Endodermal cell (in vitro differentiated cells): ENCODE results near the gene NTRK3. TPM values are rescaled to one million over a fixed set of nuclear protein-coding genes. Genes with fewer than 3 reads are reported as not detected.

ENCODE experiments used
- DNase-seq: peaks from one replicate; pipeline ENCODE4 v3.0.0-alpha.2; 2017
- H3K27ac ChIP-seq: 2 replicates; pipeline ENCODE4 v1.5.1; 2013; ENCODE audit warnings: mild to moderate bottlenecking, low read depth, low read length, moderate library complexity
- H3K27me3 ChIP-seq: 2 replicates; pipeline ENCODE4 v1.6.1; 2013; ENCODE audit warnings: mild to moderate bottlenecking, low read length, moderate library complexity; ENCODE audit not compliant: insufficient read depth, control insufficient read depth, poor library complexity, severe bottlenecking
- H3K36me3 ChIP-seq: 2 replicates; pipeline ENCODE4 v1.7.0; 2013; ENCODE audit warnings: mild to moderate bottlenecking, low read length, moderate library complexity; ENCODE audit not compliant: control insufficient read depth, insufficient read depth
- H3K4me1 ChIP-seq: one replicate; pipeline ENCODE4 v1.7.0; 2013; ENCODE audit warnings: low read length; ENCODE audit not compliant: control insufficient read depth, insufficient read depth
- H3K4me3 ChIP-seq: 2 replicates; pipeline ENCODE4 v1.5.1; 2013; ENCODE audit warnings: mild to moderate bottlenecking, low read length, moderate library complexity
- H3K9ac ChIP-seq: 2 replicates; pipeline ENCODE4 v1.6.1; 2013; ENCODE audit warnings: mild to moderate bottlenecking, low read length, moderate library complexity; ENCODE audit not compliant: poor library complexity, severe bottlenecking; ENCODE audit errors: extremely low read depth
- H3K9me3 ChIP-seq: 2 replicates; pipeline ENCODE4 v1.6.1; 2013; ENCODE audit warnings: mild to moderate bottlenecking, low read length, moderate library complexity; ENCODE audit not compliant: control insufficient read depth
- H3K27ac Mint-ChIP-seq: 2 replicates; pipeline ENCODE4 v1.8.0; 2020; ENCODE audit warnings: mixed read lengths
- H3K27me3 Mint-ChIP-seq: 2 replicates; pipeline ENCODE4 v1.8.0; 2021; ENCODE audit warnings: mild to moderate bottlenecking, mixed read lengths; ENCODE audit not compliant: insufficient read depth
- H3K36me3 Mint-ChIP-seq: 2 replicates; pipeline ENCODE4 v1.8.0; 2020; ENCODE audit warnings: low read depth, mixed read lengths
- H3K4me1 Mint-ChIP-seq: 2 replicates; pipeline ENCODE4 v1.8.0; 2020; ENCODE audit warnings: mixed read lengths
- H3K4me3 Mint-ChIP-seq: 2 replicates; pipeline ENCODE4 v1.8.0; 2020; ENCODE audit warnings: mild to moderate bottlenecking, moderate library complexity, mixed read lengths
- H3K9me3 Mint-ChIP-seq: 2 replicates; pipeline ENCODE4 v1.8.0; 2020; ENCODE audit warnings: mild to moderate bottlenecking, mixed read lengths
- WGBS, 2 experiments: methylation state at CpG; one replicate each; pipeline versions ENCODE4 v1.1.5 to v1.1.7; 2013; ENCODE audit warnings: missing lambda C conversion rate in 2 of 2, mixed read lengths in 1 of 2; ENCODE audit not compliant: insufficient coverage in 1 of 2, insufficient read length in 1 of 2; 5-methylcytosine and 5-hydroxymethylcytosine counted together
- total RNA-seq, 2 donors: library from RNA; stranded (reverse); fragmentation: NEBNext Ultra II Directional in 1 of 2; extraction: Animal tissue kit (Norgen Biotek cat#: 25700) in 1 of 2; gene quantifications; 2 replicates in 1 of 2; 3 replicates in 1 of 2; pipeline ENCODE4 v1.2.1, GENCODE V29; 2021
- TF ChIP-seq, protein P1 (sequence below): fragments of 200-600 bp; sonication (generic); conservative IDR thresholded peaks from 2 replicates; pipeline ENCODE4 v1.5.0; 2021; ENCODE audit warnings: antibody characterized with exemption, mild to moderate bottlenecking

The NTRK3 gene
- total RNA-seq, 2 donors from 2014 or later, result 0.11 to 0.86 TPM

DNA sequence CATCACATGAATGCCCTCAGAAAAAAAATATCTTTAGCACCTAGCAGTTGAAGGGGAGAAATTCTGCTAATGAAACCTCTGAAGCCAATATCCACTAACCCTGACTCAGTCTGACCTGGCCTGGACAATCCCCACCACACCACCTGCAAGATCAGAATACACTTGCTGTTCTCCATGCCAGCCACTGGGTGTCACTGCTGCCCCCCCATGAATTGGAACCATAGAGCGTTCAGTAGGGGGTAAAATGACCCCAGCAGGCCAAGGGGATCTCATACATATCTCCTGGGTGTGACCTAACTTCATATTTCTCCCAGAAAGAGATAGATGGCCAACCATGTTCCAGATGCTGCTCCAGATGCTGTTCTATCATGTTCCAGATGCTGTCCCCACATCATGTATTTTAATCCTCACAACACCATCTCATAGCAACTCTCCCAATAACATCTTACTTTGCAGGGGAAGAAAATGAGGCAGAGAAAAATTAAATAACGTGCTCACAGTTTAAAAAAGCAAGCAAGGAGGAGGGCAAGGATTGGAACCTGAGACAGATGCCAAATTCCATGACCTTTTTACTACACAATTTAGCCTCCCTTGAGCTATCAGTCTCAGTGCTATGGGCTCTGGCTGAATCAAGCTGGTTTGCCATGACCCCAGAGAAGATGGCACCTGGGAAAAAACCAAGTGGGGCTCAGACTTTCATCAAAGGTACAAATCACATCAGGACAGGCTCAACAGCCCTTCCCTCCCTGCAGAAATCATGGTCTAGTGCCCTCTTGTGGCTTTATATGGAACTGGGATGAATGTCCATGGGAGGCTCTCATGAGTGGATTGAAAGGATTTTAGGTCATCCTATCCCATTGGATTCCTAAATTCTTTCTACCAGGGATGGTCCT lies 12.4 kb downstream of the NTRK3 start:
- no peak overlapping the region for H3K4me3 ChIP-seq
- peaks cover 41% of the 10 kb centered on the region for H3K27me3 Mint-ChIP-seq

DNA sequence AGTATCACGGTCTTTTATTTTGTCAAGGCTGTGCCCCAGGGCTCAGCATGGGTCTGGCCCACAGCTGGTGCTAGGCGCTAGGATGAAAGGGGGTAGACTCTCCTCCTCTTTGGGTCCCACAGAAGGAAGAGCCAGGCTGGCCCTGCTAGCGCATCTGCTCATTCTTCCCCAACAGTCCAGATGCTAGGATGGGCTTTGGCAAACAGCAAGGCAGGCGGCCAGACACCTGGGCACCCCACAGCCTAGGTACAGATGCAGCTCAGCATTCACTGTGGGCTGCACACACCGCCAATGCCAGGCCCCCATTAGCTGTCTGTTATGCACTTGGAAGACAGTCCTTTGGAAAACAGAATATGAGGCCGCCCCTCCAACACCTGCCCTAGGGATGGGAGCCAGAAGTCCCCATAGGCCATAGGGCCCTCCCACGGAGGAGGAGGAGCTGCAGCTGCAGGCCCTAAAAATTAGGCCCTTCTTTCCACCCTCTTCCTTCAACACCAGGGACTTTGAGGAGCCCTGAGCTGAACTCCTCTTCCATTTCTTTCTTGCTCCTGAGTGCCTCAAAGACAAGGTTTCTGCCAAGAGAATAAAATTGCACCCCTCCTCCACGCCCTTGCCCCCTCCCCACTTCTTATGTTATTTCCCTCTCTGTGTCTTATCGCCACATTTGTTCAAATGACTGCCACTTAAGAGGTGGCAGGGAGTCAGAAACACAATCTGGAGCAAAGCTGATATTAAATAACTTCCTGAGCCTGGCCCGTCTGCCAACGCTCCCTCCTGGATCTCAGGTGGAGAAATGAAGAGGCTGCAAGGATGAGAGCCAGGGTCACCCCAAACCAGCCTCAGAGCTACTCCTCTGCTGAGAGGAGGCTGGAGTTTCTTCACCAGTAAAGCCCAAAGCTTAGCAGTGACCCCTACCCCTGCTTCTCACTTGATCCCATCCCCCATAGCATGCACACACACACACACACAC lies 13.7 kb downstream of the NTRK3 start:
- peaks cover 30% of the 10 kb centered on the region for H3K27me3 Mint-ChIP-seq

More for the DNA sequence above, 12.4 kb downstream of the NTRK3 start:
- TF ChIP-seq, protein P1, sequence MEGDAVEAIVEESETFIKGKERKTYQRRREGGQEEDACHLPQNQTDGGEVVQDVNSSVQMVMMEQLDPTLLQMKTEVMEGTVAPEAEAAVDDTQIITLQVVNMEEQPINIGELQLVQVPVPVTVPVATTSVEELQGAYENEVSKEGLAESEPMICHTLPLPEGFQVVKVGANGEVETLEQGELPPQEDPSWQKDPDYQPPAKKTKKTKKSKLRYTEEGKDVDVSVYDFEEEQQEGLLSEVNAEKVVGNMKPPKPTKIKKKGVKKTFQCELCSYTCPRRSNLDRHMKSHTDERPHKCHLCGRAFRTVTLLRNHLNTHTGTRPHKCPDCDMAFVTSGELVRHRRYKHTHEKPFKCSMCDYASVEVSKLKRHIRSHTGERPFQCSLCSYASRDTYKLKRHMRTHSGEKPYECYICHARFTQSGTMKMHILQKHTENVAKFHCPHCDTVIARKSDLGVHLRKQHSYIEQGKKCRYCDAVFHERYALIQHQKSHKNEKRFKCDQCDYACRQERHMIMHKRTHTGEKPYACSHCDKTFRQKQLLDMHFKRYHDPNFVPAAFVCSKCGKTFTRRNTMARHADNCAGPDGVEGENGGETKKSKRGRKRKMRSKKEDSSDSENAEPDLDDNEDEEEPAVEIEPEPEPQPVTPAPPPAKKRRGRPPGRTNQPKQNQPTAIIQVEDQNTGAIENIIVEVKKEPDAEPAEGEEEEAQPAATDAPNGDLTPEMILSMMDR, result peak; percentile 75
- WGBS, 2 experiments, result 42% methylated on average over 2 of the region's 2 CpGs; no CpG with 5 or more reads in 1 of the 2 experiments
- Mint-ChIP-seq H3K9me3 (no peaks in the 10 kb centered on the region), H3K4me3 (no peak overlapping the region), H3K36me3 (no peaks in the 10 kb centered on the region), H3K27ac (no peak overlapping the region), H3K4me1 (peaks cover 8% of the 10 kb centered on the region)
- Histone ChIP-seq H3K9ac (no peak overlapping the region), H3K36me3 (no peaks in the 10 kb centered on the region), H3K9me3 (no peaks in the 10 kb centered on the region), H3K27me3 (peaks cover 40% of the 10 kb centered on the region), H3K4me1 (no peaks in the 10 kb centered on the region), H3K27ac (no peak overlapping the region)
- DNase-seq, result peak; percentile 75

DNA sequence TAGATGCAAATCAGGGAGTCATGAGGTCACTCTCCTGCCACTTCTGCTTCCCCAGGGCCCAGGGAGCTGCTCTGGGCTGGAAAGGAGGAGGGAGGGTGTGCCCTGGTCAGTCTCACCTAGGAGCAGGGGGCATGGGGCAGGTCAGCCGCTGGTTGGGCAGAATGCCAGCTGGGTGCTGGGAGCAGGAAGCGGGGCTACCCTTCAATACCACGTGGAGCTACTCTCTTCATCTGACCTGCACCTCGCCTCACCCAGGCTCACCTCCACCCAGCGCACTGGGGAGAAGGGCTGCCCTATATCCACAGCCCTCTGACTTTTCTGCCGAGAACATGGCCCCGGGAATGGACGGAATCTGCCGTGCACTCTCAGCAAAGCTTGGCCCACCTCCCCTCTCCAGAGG lies 15.1 kb downstream of the NTRK3 start:
- H3K4me3 Mint-ChIP-seq, result no peak overlapping the region
- DNase-seq, result no peak
- H3K36me3 ChIP-seq, result no peaks in the 10 kb centered on the region
- WGBS, 2 experiments, result 84 to 100% methylated on average over 5 to 9 of the region's 9 CpGs
- H3K9me3 ChIP-seq, result no peaks in the 10 kb centered on the region
- TF ChIP-seq, protein P1, result no peak
- no peaks in the 10 kb centered on the region for H3K4me1 ChIP-seq
- no peak overlapping the region for H3K4me3 ChIP-seq
- H3K27ac Mint-ChIP-seq, result no peak overlapping the region
- no peaks in the 10 kb centered on the region for H3K36me3 Mint-ChIP-seq
- no peak overlapping the region for H3K27ac ChIP-seq
- H3K27me3 Mint-ChIP-seq, result peaks cover 17% of the 10 kb centered on the region
- no peaks in the 10 kb centered on the region for H3K9me3 Mint-ChIP-seq
- H3K9ac ChIP-seq, result no peak overlapping the region
- H3K4me1 Mint-ChIP-seq, result peaks cover 3% of the 10 kb centered on the region
- H3K27me3 ChIP-seq, result peaks cover 15% of the 10 kb centered on the region

More for the DNA sequence above, 13.7 kb downstream of the NTRK3 start:
- peaks cover 8% of the 10 kb centered on the region for H3K4me1 Mint-ChIP-seq
- H3K4me1 ChIP-seq, result no peaks in the 10 kb centered on the region
- H3K4me3 ChIP-seq, result no peak overlapping the region
- TF ChIP-seq, protein P1, result no peak
- no peaks in the 10 kb centered on the region for H3K9me3 Mint-ChIP-seq
- WGBS, 2 experiments, result 88 to 99% methylated on average over 7 to 11 of the region's 11 CpGs
- DNase-seq, result no peak
- no peaks in the 10 kb centered on the region for H3K9me3 ChIP-seq
- no peaks in the 10 kb centered on the region for H3K36me3 Mint-ChIP-seq
- H3K36me3 ChIP-seq, result no peaks in the 10 kb centered on the region
- H3K27ac ChIP-seq, result no peak overlapping the region
- no peak overlapping the region for H3K27ac Mint-ChIP-seq
- H3K9ac ChIP-seq, result no peak overlapping the region
- no peak overlapping the region for H3K4me3 Mint-ChIP-seq
- H3K27me3 ChIP-seq, result peaks cover 27% of the 10 kb centered on the region
